HEK293 (cell line): Measurements from ENCODE around the gene HOXA10.

Source experiments
- CTCF ChIA-PET: fragments of 350-600 bp; formaldehyde crosslinking; extraction: SDS; loops from one replicate; lab custom pipeline; 2021; ENCODE audit warnings: antibody characterized with exemption; lab: Yijun Ruan, JAX
- POLR2A ChIA-PET: fragments of 300-600 bp; formaldehyde crosslinking; extraction: SDS; loops from one replicate; lab custom pipeline; 2020; ENCODE audit warnings: antibody characterized with exemption, inconsistent platforms; lab: Yijun Ruan, JAX
- H3K27ac ChIP-seq: fragments of 200-500 bp; sonication (Bioruptor generic); 2 replicates; pipeline ENCODE4 v1.5.1; 2014; ENCODE audit warnings: low read depth, low read length, control low read depth, inconsistent platforms; ENCODE audit errors: extremely low read depth
- H3K36me3 ChIP-seq, 2 experiments: fragments of 200-500 bp in 1 of 2; sonication (Bioruptor generic) in 1 of 2; 1 replicate in 1 of 2; 2 replicates in 1 of 2; pipeline ENCODE4 v1.5.1; 2014 to 2017; ENCODE audit warnings: inconsistent platforms in 2 of 2, low read length in 2 of 2; ENCODE audit not compliant: control insufficient read depth in 2 of 2, insufficient read depth in 1 of 2
- H3K4me1 ChIP-seq: fragments of 200-500 bp; sonication (Bioruptor generic); 2 replicates; pipeline ENCODE4 v1.5.1; 2014; ENCODE audit warnings: mild to moderate bottlenecking, low read length, inconsistent platforms; ENCODE audit not compliant: control insufficient read depth, insufficient read depth
- H3K4me3 ChIP-seq: 2 replicates; pipeline ENCODE4 v1.5.1; 2011; ENCODE audit warnings: low read depth, mild to moderate bottlenecking, control low read depth, low read length, moderate library complexity
- H3K9me3 ChIP-seq: fragments of 200-500 bp; sonication (Bioruptor generic); 2 replicates; pipeline ENCODE4 v1.5.1; 2014; ENCODE audit warnings: low read depth, low read length, inconsistent platforms; ENCODE audit not compliant: control insufficient read depth, insufficient read depth
- SP2 ChIP-seq: fragments of 450-650 bp; formaldehyde crosslinking; IDR thresholded peaks from 2 replicates; pipeline ENCODE4 v1.5.1; 2016; ENCODE audit warnings: missing biosample characterization, missing genetic modification characterization
- ZBTB20 ChIP-seq: fragments of 450-650 bp; formaldehyde crosslinking; IDR thresholded peaks from 2 replicates; pipeline ENCODE4 v1.5.1; 2016; ENCODE audit warnings: missing biosample characterization, missing genetic modification characterization
- ZBTB21 ChIP-seq: fragments of 450-650 bp; formaldehyde crosslinking; IDR thresholded peaks from 2 replicates; pipeline ENCODE4 v1.5.1; 2017; ENCODE audit warnings: missing biosample characterization, missing genetic modification characterization
- ZFP41 ChIP-seq: fragments of 450-650 bp; formaldehyde crosslinking; IDR thresholded peaks from 2 replicates; pipeline ENCODE4 v1.5.1; 2016; ENCODE audit warnings: missing biosample characterization, missing genetic modification characterization, borderline replicate concordance
- ZNF155 ChIP-seq: fragments of 450-650 bp; formaldehyde crosslinking; IDR thresholded peaks from 2 replicates; pipeline ENCODE4 v1.5.1; 2016; ENCODE audit warnings: missing biosample characterization, missing genetic modification characterization
- ZNF202 ChIP-seq: fragments of 450-650 bp; formaldehyde crosslinking; IDR thresholded peaks from 2 replicates; pipeline ENCODE4 v1.5.1; 2016; ENCODE audit warnings: missing biosample characterization, missing genetic modification characterization, borderline replicate concordance
- ZNF335 ChIP-seq: fragments of 450-650 bp; formaldehyde crosslinking; conservative IDR thresholded peaks from 2 replicates; pipeline ENCODE4 v1.5.1; 2016; ENCODE audit warnings: missing biosample characterization, missing genetic modification characterization
- ZNF600 ChIP-seq: fragments of 450-650 bp; formaldehyde crosslinking; IDR thresholded peaks from 2 replicates; pipeline ENCODE4 v1.5.1; 2016; ENCODE audit warnings: missing biosample characterization, missing genetic modification characterization
- ZNF785 ChIP-seq: fragments of 450-650 bp; formaldehyde crosslinking; IDR thresholded peaks from 2 replicates; pipeline ENCODE4 v1.5.1; 2016; ENCODE audit warnings: missing biosample characterization, missing genetic modification characterization
- TF ChIP-seq, protein P1 (sequence below): fragments of 450-650 bp; formaldehyde crosslinking; IDR thresholded peaks from 2 replicates; pipeline ENCODE4 v1.5.1; 2016; ENCODE audit warnings: missing biosample characterization, missing genetic modification characterization
- TF ChIP-seq, protein P2 (sequence below): fragments of 450-650 bp; formaldehyde crosslinking; IDR thresholded peaks from 2 replicates; pipeline ENCODE4 v1.5.1; 2016; ENCODE audit warnings: missing biosample characterization, missing genetic modification characterization, borderline replicate concordance
- TF ChIP-seq, protein P3 (sequence below): fragments of 450-650 bp; formaldehyde crosslinking; IDR thresholded peaks from 2 replicates; pipeline ENCODE4 v1.5.1; 2016; ENCODE audit warnings: missing biosample characterization, missing genetic modification characterization
- TF ChIP-seq, protein P4 (sequence below): fragments of 450-650 bp; formaldehyde crosslinking; IDR thresholded peaks from 2 replicates; pipeline ENCODE4 v1.5.1; 2016; ENCODE audit warnings: missing biosample characterization, missing genetic modification characterization
- TF ChIP-seq, protein P5 (sequence below): fragments of 450-650 bp; formaldehyde crosslinking; conservative IDR thresholded peaks from 2 replicates; pipeline ENCODE4 v1.5.1; 2016; ENCODE audit warnings: low read depth, missing biosample characterization, missing genetic modification characterization
- TF ChIP-seq, protein P6 (sequence below): fragments of 450-650 bp; formaldehyde crosslinking; IDR thresholded peaks from 2 replicates; pipeline ENCODE4 v1.5.1; 2016; ENCODE audit warnings: missing biosample characterization, missing genetic modification characterization

The HOXA10 gene

DNA sequence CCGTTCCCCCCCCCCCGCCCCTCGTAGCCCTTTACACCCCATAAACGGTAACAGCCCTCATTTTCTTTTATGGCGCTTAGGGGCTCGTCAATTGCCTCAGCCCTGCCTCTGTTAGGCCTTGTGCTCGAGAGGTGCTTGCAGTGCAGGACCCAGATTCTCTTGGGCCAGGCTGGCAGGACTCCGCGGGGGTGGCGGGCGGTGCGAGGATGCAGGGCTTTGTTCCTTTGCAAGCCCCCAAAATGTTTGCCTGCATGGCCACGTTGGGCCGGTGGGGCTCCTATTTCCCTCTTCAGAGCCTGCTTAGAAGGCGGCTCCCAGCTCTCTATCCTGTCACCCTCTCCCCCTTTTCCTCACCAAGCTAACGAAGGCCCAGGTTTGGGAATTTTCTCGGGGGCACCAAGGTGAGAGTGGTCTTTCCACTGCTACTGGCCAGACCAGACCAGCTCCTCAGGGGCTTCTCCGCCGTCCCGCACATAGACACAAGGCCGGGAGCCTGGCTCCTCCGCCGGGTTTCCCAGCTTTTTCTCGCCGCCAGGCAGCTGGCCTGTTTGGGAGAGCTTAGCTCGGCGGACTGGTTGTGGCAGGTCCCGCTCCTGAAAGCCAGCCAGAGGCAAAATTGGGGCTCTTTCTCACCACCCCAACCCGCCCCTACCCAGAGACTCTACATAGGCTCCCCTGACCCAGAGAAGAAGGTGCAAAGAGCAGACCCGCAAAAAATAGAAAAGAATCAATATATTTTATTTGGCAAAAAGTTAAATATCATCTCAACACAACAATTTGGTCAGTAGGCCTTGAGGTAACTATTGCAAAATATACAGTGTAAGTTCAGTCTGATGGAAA, 12.2 kb downstream of the HOXA10 start:
- Histone ChIP-seq H3K36me3 (peaks cover 18 to 25% of the 10 kb centered on the region in 2 experiments), H3K9me3 (no peaks in the 10 kb centered on the region), H3K27ac (peak overlapping the region; percentile 100), H3K4me1 (peaks cover 12% of the 10 kb centered on the region), H3K4me3 (peak overlapping the region; percentile 76)
- CTCF ChIA-PET, result interaction anchor here (0.5 to 3.7 kb wide), 21 partner anchors 8 to 1299 kb away, joined by 3 to 50 read pairs (median 5); partner anchors contain the start of genes HOXA5 and HOXA6
- POLR2A ChIA-PET, result interaction anchor here (0.8 to 4.1 kb wide), 17 partner anchors 8 to 1305 kb away, joined by 3 to 42 read pairs (median 6); partner anchors contain the start of genes HOXA11, HOXA3 and HOXA6
- TF ChIP-seq, protein P1, sequence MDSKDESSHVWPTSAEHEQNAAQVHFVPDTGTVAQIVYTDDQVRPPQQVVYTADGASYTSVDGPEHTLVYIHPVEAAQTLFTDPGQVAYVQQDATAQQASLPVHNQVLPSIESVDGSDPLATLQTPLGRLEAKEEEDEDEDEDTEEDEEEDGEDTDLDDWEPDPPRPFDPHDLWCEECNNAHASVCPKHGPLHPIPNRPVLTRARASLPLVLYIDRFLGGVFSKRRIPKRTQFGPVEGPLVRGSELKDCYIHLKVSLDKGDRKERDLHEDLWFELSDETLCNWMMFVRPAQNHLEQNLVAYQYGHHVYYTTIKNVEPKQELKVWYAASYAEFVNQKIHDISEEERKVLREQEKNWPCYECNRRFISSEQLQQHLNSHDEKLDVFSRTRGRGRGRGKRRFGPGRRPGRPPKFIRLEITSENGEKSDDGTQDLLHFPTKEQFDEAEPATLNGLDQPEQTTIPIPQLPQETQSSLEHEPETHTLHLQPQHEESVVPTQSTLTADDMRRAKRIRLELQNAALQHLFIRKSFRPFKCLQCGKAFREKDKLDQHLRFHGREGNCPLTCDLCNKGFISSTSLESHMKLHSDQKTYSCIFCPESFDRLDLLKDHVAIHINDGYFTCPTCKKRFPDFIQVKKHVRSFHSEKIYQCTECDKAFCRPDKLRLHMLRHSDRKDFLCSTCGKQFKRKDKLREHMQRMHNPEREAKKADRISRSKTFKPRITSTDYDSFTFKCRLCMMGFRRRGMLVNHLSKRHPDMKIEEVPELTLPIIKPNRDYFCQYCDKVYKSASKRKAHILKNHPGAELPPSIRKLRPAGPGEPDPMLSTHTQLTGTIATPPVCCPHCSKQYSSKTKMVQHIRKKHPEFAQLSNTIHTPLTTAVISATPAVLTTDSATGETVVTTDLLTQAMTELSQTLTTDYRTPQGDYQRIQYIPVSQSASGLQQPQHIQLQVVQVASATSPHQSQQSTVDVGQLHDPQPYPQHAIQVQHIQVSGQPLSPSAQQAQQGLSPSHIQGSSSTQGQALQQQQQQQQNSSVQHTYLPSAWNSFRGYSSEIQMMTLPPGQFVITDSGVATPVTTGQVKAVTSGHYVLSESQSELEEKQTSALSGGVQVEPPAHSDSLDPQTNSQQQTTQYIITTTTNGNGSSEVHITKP (tag by site-specific recombination), result no peak
- TF ChIP-seq ZNF155 (tag by site-specific recombination), result no peak
- TF ChIP-seq, protein P2, sequence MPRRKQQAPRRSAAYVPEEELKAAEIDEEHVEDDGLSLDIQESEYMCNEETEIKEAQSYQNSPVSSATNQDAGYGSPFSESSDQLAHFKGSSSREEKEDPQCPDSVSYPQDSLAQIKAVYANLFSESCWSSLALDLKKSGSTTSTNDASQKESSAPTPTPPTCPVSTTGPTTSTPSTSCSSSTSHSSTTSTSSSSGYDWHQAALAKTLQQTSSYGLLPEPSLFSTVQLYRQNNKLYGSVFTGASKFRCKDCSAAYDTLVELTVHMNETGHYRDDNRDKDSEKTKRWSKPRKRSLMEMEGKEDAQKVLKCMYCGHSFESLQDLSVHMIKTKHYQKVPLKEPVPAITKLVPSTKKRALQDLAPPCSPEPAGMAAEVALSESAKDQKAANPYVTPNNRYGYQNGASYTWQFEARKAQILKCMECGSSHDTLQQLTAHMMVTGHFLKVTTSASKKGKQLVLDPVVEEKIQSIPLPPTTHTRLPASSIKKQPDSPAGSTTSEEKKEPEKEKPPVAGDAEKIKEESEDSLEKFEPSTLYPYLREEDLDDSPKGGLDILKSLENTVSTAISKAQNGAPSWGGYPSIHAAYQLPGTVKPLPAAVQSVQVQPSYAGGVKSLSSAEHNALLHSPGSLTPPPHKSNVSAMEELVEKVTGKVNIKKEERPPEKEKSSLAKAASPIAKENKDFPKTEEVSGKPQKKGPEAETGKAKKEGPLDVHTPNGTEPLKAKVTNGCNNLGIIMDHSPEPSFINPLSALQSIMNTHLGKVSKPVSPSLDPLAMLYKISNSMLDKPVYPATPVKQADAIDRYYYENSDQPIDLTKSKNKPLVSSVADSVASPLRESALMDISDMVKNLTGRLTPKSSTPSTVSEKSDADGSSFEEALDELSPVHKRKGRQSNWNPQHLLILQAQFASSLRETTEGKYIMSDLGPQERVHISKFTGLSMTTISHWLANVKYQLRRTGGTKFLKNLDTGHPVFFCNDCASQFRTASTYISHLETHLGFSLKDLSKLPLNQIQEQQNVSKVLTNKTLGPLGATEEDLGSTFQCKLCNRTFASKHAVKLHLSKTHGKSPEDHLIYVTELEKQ (tag by site-specific recombination), result no peak
- TF ChIP-seq, protein P3, sequence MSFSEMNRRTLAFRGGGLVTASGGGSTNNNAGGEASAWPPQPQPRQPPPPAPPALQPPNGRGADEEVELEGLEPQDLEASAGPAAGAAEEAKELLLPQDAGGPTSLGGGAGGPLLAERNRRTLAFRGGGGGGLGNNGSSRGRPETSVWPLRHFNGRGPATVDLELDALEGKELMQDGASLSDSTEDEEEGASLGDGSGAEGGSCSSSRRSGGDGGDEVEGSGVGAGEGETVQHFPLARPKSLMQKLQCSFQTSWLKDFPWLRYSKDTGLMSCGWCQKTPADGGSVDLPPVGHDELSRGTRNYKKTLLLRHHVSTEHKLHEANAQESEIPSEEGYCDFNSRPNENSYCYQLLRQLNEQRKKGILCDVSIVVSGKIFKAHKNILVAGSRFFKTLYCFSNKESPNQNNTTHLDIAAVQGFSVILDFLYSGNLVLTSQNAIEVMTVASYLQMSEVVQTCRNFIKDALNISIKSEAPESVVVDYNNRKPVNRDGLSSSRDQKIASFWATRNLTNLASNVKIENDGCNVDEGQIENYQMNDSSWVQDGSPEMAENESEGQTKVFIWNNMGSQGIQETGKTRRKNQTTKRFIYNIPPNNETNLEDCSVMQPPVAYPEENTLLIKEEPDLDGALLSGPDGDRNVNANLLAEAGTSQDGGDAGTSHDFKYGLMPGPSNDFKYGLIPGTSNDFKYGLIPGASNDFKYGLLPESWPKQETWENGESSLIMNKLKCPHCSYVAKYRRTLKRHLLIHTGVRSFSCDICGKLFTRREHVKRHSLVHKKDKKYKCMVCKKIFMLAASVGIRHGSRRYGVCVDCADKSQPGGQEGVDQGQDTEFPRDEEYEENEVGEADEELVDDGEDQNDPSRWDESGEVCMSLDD (tag by site-specific recombination), result peak; percentile 66; the same call in 1 of the 2 replicates
- peak; percentile 68 for TF ChIP-seq ZNF335 (tag by site-specific recombination)
- no peak for TF ChIP-seq ZNF785 (tag by site-specific recombination)
- no peak for TF ChIP-seq ZNF202 (tag by site-specific recombination)
- TF ChIP-seq ZFP41 (tag by site-specific recombination), result no peak
- TF ChIP-seq ZBTB20 (tag by site-specific recombination), result no peak
- TF ChIP-seq ZBTB21 (tag by site-specific recombination), result no peak
- TF ChIP-seq SP2 (tag by site-specific recombination), result no peak
- TF ChIP-seq ZNF600 (tag by site-specific recombination), result peak; percentile 41
- TF ChIP-seq, protein P4, sequence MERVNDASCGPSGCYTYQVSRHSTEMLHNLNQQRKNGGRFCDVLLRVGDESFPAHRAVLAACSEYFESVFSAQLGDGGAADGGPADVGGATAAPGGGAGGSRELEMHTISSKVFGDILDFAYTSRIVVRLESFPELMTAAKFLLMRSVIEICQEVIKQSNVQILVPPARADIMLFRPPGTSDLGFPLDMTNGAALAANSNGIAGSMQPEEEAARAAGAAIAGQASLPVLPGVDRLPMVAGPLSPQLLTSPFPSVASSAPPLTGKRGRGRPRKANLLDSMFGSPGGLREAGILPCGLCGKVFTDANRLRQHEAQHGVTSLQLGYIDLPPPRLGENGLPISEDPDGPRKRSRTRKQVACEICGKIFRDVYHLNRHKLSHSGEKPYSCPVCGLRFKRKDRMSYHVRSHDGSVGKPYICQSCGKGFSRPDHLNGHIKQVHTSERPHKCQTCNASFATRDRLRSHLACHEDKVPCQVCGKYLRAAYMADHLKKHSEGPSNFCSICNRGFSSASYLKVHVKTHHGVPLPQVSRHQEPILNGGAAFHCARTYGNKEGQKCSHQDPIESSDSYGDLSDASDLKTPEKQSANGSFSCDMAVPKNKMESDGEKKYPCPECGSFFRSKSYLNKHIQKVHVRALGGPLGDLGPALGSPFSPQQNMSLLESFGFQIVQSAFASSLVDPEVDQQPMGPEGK, result peak; percentile 20; the same call in 1 of the 2 replicates
- TF ChIP-seq, protein P5, sequence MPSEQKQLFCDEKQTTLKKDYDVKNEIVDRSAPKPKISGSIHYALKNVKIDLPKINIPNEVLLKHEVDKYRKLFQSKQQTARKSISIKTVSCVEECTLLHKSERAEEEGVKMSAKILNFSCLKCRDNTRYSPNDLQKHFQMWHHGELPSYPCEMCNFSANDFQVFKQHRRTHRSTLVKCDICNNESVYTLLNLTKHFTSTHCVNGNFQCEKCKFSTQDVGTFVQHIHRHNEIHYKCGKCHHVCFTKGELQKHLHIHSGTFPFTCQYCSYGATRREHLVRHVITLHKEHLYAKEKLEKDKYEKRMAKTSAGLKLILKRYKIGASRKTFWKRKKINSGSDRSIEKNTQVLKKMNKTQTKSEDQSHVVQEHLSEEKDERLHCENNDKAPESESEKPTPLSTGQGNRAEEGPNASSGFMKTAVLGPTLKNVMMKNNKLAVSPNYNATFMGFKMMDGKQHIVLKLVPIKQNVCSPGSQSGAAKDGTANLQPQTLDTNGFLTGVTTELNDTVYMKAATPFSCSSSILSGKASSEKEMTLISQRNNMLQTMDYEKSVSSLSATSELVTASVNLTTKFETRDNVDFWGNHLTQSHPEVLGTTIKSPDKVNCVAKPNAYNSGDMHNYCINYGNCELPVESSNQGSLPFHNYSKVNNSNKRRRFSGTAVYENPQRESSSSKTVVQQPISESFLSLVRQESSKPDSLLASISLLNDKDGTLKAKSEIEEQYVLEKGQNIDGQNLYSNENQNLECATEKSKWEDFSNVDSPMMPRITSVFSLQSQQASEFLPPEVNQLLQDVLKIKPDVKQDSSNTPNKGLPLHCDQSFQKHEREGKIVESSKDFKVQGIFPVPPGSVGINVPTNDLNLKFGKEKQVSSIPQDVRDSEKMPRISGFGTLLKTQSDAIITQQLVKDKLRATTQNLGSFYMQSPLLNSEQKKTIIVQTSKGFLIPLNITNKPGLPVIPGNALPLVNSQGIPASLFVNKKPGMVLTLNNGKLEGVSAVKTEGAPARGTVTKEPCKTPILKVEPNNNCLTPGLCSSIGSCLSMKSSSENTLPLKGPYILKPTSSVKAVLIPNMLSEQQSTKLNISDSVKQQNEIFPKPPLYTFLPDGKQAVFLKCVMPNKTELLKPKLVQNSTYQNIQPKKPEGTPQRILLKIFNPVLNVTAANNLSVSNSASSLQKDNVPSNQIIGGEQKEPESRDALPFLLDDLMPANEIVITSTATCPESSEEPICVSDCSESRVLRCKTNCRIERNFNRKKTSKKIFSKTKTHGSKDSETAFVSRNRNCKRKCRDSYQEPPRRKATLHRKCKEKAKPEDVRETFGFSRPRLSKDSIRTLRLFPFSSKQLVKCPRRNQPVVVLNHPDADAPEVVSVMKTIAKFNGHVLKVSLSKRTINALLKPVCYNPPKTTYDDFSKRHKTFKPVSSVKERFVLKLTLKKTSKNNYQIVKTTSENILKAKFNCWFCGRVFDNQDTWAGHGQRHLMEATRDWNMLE, result no peak
- TF ChIP-seq, protein P6, sequence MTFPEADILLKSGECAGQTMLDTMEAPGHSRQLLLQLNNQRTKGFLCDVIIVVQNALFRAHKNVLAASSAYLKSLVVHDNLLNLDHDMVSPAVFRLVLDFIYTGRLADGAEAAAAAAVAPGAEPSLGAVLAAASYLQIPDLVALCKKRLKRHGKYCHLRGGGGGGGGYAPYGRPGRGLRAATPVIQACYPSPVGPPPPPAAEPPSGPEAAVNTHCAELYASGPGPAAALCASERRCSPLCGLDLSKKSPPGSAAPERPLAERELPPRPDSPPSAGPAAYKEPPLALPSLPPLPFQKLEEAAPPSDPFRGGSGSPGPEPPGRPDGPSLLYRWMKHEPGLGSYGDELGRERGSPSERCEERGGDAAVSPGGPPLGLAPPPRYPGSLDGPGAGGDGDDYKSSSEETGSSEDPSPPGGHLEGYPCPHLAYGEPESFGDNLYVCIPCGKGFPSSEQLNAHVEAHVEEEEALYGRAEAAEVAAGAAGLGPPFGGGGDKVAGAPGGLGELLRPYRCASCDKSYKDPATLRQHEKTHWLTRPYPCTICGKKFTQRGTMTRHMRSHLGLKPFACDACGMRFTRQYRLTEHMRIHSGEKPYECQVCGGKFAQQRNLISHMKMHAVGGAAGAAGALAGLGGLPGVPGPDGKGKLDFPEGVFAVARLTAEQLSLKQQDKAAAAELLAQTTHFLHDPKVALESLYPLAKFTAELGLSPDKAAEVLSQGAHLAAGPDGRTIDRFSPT (tag by site-specific recombination), result no peak
